ENCODE measurements around the gene RHOBTB3. TPM values are rescaled to one million over a fixed set of nuclear protein-coding genes. Genes with fewer than 3 reads are reported as not detected.

The RHOBTB3 gene
- total RNA-seq, 1 donor from 2014 or later, result 22.8 TPM

- Mint-ChIP-seq H3K4me1 (ENCODE audit: unreplicated experiment) (no peaks in the 10 kb centered on the region), H3K27me3 (ENCODE audit: unreplicated experiment) (no peaks in the 10 kb centered on the region), H3K36me3 (ENCODE audit: low read depth, unreplicated experiment) (no peaks in the 10 kb centered on the region), H3K27ac (ENCODE audit: unreplicated experiment) (no peak overlapping the region), H3K4me3 (ENCODE audit: unreplicated experiment) (no peak overlapping the region), H3K9me3 (ENCODE audit: unreplicated experiment) (no peaks in the 10 kb centered on the region)
- no peak for TF ChIP-seq CTCF (IDR thresholded peaks at IDR 0.05; ENCODE audit: unreplicated experiment)
- no peak for DNase-seq (ENCODE audit: low spot score)
Measured at GRCh38 chr5:95759005-95759404, 27.9 kb downstream of the RHOBTB3 start.

DNA sequence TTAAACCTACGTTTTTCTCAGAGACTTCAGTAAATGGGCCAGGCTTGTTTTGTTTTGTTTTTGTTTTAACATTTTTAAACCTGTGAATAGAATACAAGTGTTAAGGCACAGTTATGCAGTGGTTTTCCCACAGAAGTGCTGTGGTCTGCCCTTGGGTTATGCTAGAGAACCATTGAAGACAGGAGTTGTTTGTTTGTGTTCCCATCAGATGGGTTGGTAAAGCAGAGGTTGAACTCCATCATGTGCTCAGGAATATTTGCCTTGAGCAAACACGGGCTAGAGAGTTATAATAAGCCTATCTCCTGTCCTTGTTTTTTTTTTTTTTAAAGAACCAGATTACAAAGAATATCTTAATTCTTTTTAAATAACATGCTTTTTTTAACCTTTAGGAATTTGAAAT, 28.5 kb downstream of the RHOBTB3 start:
- H3K27me3 Mint-ChIP-seq (ENCODE audit: unreplicated experiment), result no peaks in the 10 kb centered on the region
- no peaks in the 10 kb centered on the region for H3K4me1 Mint-ChIP-seq (ENCODE audit: unreplicated experiment)
- no peak for TF ChIP-seq CTCF (IDR thresholded peaks at IDR 0.05; ENCODE audit: unreplicated experiment)
- H3K27ac Mint-ChIP-seq (ENCODE audit: unreplicated experiment), result no peak overlapping the region
- H3K4me3 Mint-ChIP-seq (ENCODE audit: unreplicated experiment), result no peak overlapping the region
- DNase-seq (ENCODE audit: low spot score), result no peak
- no peaks in the 10 kb centered on the region for H3K36me3 Mint-ChIP-seq (ENCODE audit: low read depth, unreplicated experiment)
- H3K9me3 Mint-ChIP-seq (ENCODE audit: unreplicated experiment), result no peaks in the 10 kb centered on the region

- Mint-ChIP-seq H3K4me3 (ENCODE audit: unreplicated experiment) (no peak overlapping the region), H3K9me3 (ENCODE audit: unreplicated experiment) (no peaks in the 10 kb centered on the region), H3K27me3 (ENCODE audit: unreplicated experiment) (no peaks in the 10 kb centered on the region), H3K36me3 (ENCODE audit: low read depth, unreplicated experiment) (no peaks in the 10 kb centered on the region), H3K27ac (ENCODE audit: unreplicated experiment) (no peak overlapping the region), H3K4me1 (ENCODE audit: unreplicated experiment) (no peaks in the 10 kb centered on the region)
- no peak for DNase-seq (ENCODE audit: low spot score)
- TF ChIP-seq CTCF (IDR thresholded peaks at IDR 0.05; ENCODE audit: unreplicated experiment), result no peak
Measured at GRCh38 chr5:95760273-95761191, 29.4 kb downstream of the RHOBTB3 start.

DNA sequence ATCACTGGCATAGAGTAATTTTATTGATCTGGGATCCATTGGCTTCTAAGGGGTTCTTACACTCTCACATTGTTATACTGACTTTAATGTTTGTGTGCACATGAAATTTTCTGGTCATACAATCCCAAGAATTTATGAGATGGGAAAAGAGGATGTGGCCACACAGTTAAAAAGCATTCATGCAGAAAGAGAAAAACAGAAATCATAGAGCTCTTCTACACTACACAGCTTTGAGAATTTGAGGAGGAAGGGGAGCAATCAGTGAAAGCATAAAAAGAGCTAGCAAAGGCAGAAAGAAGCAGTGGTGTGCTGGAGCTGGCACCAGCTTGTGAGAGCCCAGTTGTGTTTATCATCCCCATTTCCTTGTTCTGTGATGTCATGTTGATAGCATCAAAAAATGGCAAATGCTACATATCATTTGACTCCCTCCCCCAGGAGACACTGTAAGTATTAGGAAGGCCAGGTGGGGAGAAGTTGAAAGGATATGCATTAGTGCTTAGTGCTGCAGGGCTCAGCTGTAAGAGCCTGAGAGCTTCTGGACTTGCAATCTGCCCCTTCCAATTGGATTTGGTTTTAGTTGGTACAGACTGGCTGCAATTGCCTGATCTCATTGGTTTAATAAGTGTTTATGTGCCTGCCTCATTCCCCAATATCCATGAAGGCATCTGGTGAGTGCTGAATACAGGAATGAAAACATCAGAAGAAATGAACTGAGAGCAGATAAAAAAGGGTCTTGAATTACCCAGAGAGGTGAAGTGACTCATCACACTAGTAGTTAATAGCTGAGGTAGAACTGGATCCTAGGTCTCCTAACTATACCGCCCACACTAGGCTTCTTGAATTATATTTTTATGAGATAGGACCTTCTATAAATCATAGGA, 30.9 kb downstream of the RHOBTB3 start:
- Mint-ChIP-seq H3K9me3 (ENCODE audit: unreplicated experiment) (no peaks in the 10 kb centered on the region), H3K27me3 (ENCODE audit: unreplicated experiment) (no peaks in the 10 kb centered on the region), H3K36me3 (ENCODE audit: low read depth, unreplicated experiment) (no peaks in the 10 kb centered on the region), H3K27ac (ENCODE audit: unreplicated experiment) (no peak overlapping the region), H3K4me3 (ENCODE audit: unreplicated experiment) (no peak overlapping the region), H3K4me1 (ENCODE audit: unreplicated experiment) (no peaks in the 10 kb centered on the region)
- DNase-seq (ENCODE audit: low spot score), result no peak
- no peak for TF ChIP-seq CTCF (IDR thresholded peaks at IDR 0.05; ENCODE audit: unreplicated experiment)

Measured in endothelial cell (in vitro differentiated cells).